HepG2 (cell line): ENCODE measurements around the gene CCDC102B. TPM values are rescaled to one million over a fixed set of nuclear protein-coding genes. Genes with fewer than 3 reads are reported as not detected.

Experiments
- ATAC-seq: fragments of 200-7000 bp; cut with Tn5 transposase; 3 replicates; pipeline ENCODE4 v1.9.1; 2020; ENCODE audit warnings: mild to moderate bottlenecking, moderate library complexity
- BruUV-seq: library from RNA; stranded (reverse); fragments of 400-500 nt; replicated peaks from 2 replicates; lab custom pipeline; 2021; lab: Mats Ljungman, UMichigan
- CTCF ChIA-PET: fragments of 300-600 bp; formaldehyde crosslinking; extraction: SDS; loops from one replicate; lab custom pipeline; 2021; ENCODE audit warnings: low total read pairs, inconsistent platforms, low intra/inter-chr PET ratio; lab: Yijun Ruan, JAX
- POLR2A ChIA-PET: fragments of 350-600 bp; sonication (Branson Sonifier 250); formaldehyde crosslinking; loops from one replicate; lab custom pipeline; 2020; ENCODE audit warnings: antibody characterized with exemption, inconsistent platforms; lab: Yijun Ruan, JAX
- DNase-seq: peaks from one replicate; pipeline ENCODE4 v3.0.0-alpha.2; 2015; ENCODE audit warnings: low spot score
- FAIRE-seq: peaks from 3 replicates; lab custom pipeline; 2011; peaks lifted over from hg19 to GRCh38; lab: Jason Lieb, UNC
- H2AFZ ChIP-seq: one replicate; pipeline ENCODE4 v1.6.1; 2011; ENCODE audit warnings: low read length, inconsistent platforms
- H3K27ac ChIP-seq: fragments of 300-600 bp; 3 replicates; pipeline ENCODE4 v1.8.0; 2011; ENCODE audit warnings: mixed run types, mild to moderate bottlenecking, mixed read lengths, low read length, inconsistent platforms; ENCODE audit not compliant: insufficient read depth; ENCODE audit errors: extremely low read length
- H3K27me3 ChIP-seq, 2 experiments: fragments of 200-600 bp in 1 of 2; 2 replicates in 1 of 2; 3 replicates in 1 of 2; pipeline versions ENCODE4 v1.6.0 to v1.8.0; 2011; ENCODE audit warnings: low read length in 2 of 2, mild to moderate bottlenecking in 2 of 2, moderate library complexity in 2 of 2, inconsistent platforms in 1 of 2; ENCODE audit not compliant: insufficient read depth in 2 of 2, control insufficient read depth in 1 of 2
- H3K36me3 ChIP-seq, 2 experiments: fragments of 200-600 bp in 1 of 2; replicated peaks in 1 of 2; 2 replicates in 1 of 2; 3 replicates in 1 of 2; pipeline versions ENCODE4 v1.5.1 to v1.8.0; 2011; ENCODE audit warnings: low read length in 2 of 2, inconsistent platforms in 1 of 2; ENCODE audit not compliant: insufficient read depth in 2 of 2, control insufficient read depth in 1 of 2
- H3K4me1 ChIP-seq: 2 replicates; pipeline ENCODE4 v1.5.1; 2012; ENCODE audit warnings: low read length, inconsistent platforms; ENCODE audit not compliant: insufficient read depth
- H3K4me2 ChIP-seq: 2 replicates; pipeline ENCODE4 v1.6.0; 2011; ENCODE audit warnings: low read depth, low read length, inconsistent platforms
- H3K4me3 ChIP-seq, 3 experiments: fragments of 200-600 bp in 1 of 3; sonication (generic), shearing (Covaris generic) in 1 of 3; replicated peaks in 1 of 3; 2 replicates each; pipeline ENCODE4 v1.5.1; 2011 to 2016; ENCODE audit warnings: low read length in 3 of 3, inconsistent platforms in 2 of 3, low read depth in 2 of 3, mild to moderate bottlenecking in 2 of 3, control low read depth in 1 of 3, mixed read lengths in 1 of 3; ENCODE audit not compliant: insufficient read depth in 1 of 3
- H3K79me2 ChIP-seq: one replicate; pipeline ENCODE4 v1.6.1; 2011; ENCODE audit warnings: low read length, inconsistent platforms; ENCODE audit not compliant: insufficient read depth
- H3K9ac ChIP-seq: 2 replicates; pipeline ENCODE4 v1.6.0; 2011; ENCODE audit warnings: mild to moderate bottlenecking, low read depth, low read length, inconsistent platforms; ENCODE audit not compliant: insufficient read depth
- H3K9me3 ChIP-seq: 2 replicates; pipeline ENCODE4 v1.5.1; 2012; ENCODE audit warnings: mild to moderate bottlenecking, low read length
- H4K20me1 ChIP-seq: 2 replicates; pipeline ENCODE4 v1.6.0; 2011; ENCODE audit warnings: inconsistent platforms, mild to moderate bottlenecking, low read length, moderate library complexity; ENCODE audit not compliant: insufficient read depth
- CBX2 ChIP-seq, 2 experiments: fragments of 200-600 bp in 1 of 2; sonication (generic); formaldehyde crosslinking in 1 of 2; IDR thresholded peaks; 2 replicates each; pipeline versions ENCODE4 v1.7.0 to v1.8.1; 2018 to 2022; ENCODE audit warnings: low read depth in 2 of 2, low read length in 1 of 2, mild to moderate bottlenecking in 1 of 2, missing genetic modification reagents in 1 of 2
- EZH2 ChIP-seq: conservative IDR thresholded peaks from 2 replicates; pipeline ENCODE4 v1.6.1; 2012; ENCODE audit warnings: mild to moderate bottlenecking, low read depth, low read length, moderate library complexity
- HNF1A ChIP-seq, 2 experiments: sonication (generic) in 1 of 2; formaldehyde crosslinking in 1 of 2; IDR thresholded peaks; 2 replicates each; pipeline versions ENCODE4 v1.4.0 to v1.6.1; 2016 to 2020; ENCODE audit warnings: borderline replicate concordance in 1 of 2, low read depth in 1 of 2, mild to moderate bottlenecking in 1 of 2, missing genetic modification reagents in 1 of 2
- HOXA9 ChIP-seq: sonication (generic); formaldehyde crosslinking; IDR thresholded peaks from 2 replicates; pipeline ENCODE4 v1.8.1; 2022; ENCODE audit warnings: missing genetic modification reagents, mild to moderate bottlenecking, moderate library complexity, borderline replicate concordance
- LCORL ChIP-seq, 2 experiments: fragments of 450-650 bp in 1 of 2; sonication (generic) in 1 of 2; formaldehyde crosslinking in 1 of 2; IDR thresholded peaks; 2 replicates each; pipeline versions ENCODE4 v1.5.0 to v1.6.1; 2017 to 2020; ENCODE audit warnings: antibody characterized with exemption in 1 of 2, missing genetic modification reagents in 1 of 2
- MAX ChIP-seq: IDR thresholded peaks from 2 replicates; pipeline ENCODE4 v1.6.1; 2012; ENCODE audit warnings: inconsistent platforms
- ZBTB21 ChIP-seq: sonication (generic); formaldehyde crosslinking; IDR thresholded peaks from 2 replicates; pipeline ENCODE4 v1.4.0; 2020; ENCODE audit warnings: missing genetic modification reagents
- ZNF451 ChIP-seq: sonication (generic); formaldehyde crosslinking; IDR thresholded peaks from 2 replicates; pipeline ENCODE4 v1.5.0; 2020; ENCODE audit warnings: mild to moderate bottlenecking, missing genetic modification reagents
- ZNF639 ChIP-seq: conservative IDR thresholded peaks from 2 replicates; pipeline ENCODE4 v1.6.1; 2018; ENCODE audit warnings: missing genetic modification reagents
- WGBS: methylation state at CpG from one replicate; pipeline ENCODE4 v1.1.6; 2017; ENCODE audit warnings: low lambda C conversion rate; 5-methylcytosine and 5-hydroxymethylcytosine counted together
- in situ Hi-C: cut with HindIII; loops from 2 replicates; pipeline ENCODE4 v1.10.0; 2017; ENCODE audit warnings: low pct_unique_long_range_greater_than_20kb; ENCODE audit not compliant: extremely low pct_ligation_motif_present
- intact Hi-C: fragments of 100-400 bp; cut with micrococcal nuclease; formaldehyde crosslinking; loops from one replicate; pipeline ENCODE4 v1.10.0; 2022; ENCODE audit not compliant: unreplicated experiment
- polyA plus RNA-seq, 8 experiments: library from polyadenylated mRNA; depleted of rRNA in 3 of 8; stranded (reverse) in 7 of 8; unstranded in 1 of 8; fragments of >200 nt; fragmentation: Illumina TruSeq in 4 of 8; extraction: Trizol in 4 of 8; gene quantifications; 2 replicates each; pipeline versions ENCODE4 v1.2.1 to v1.2.3, GENCODE V29; 2011 to 2016; ENCODE audit warnings: low read depth in 4 of 8, missing spikeins in 1 of 8, mixed read lengths in 1 of 8; ENCODE audit not compliant: insufficient read depth in 1 of 8
- total RNA-seq, 5 experiments: library from RNA; depleted of rRNA; stranded (reverse); fragments of >200 nt; fragmentation: Illumina TruSeq; extraction: Trizol; gene quantifications; 2 replicates each; pipeline ENCODE4 v1.2.3, GENCODE V29; 2016; ENCODE audit warnings: low read depth in 1 of 5

CCDC102B gene
- total and polyA plus RNA-seq, 2 of the 13 experiments (the other 11 are each of a cell fraction or from before 2014, with no cell fraction given): 2.3 to 3.7 TPM

GRCh38 chr18:68940754-68941153 lies 142.9 kb downstream of the CCDC102B start:
- Histone ChIP-seq H3K79me2 (no peaks in the 10 kb centered on the region), H3K4me3 (no peak overlapping the region), H3K9me3 (no peaks in the 10 kb centered on the region), H3K4me1 (peaks cover 8% of the 10 kb centered on the region; the same call in 1 of the 2 replicates), H3K27ac (no peak overlapping the region)
- POLR2A ChIA-PET: no interaction called here
- BruUV-seq: no TSS peak
- intact Hi-C loops: no loop called here
- CTCF ChIA-PET: no interaction called here
- ATAC-seq: 0 out of 3 replicates have a peak, but pooled peaks have one; percentile 42
- in situ Hi-C loops: no loop called here
- no peak for TF ChIP-seq ZNF451 (CRISPR knock-in tag)
- TF ChIP-seq HNF1A (IDR thresholded peaks at IDR 0.05; ENCODE audit: low read depth): 0 out of 2 replicates have a peak, but pooled peaks have one; percentile 35
- TF ChIP-seq HNF1A (CRISPR knock-in tag; IDR thresholded peaks at IDR 0.05; ENCODE audit: borderline replicate concordance): no peak
- TF ChIP-seq, all 625 proteins: peak for 1
- FAIRE-seq (no peak), DNase-seq (peak; percentile 7)
- Histone ChIP-seq H4K20me1 (no peaks in the 10 kb centered on the region), H3K27me3 (no peaks in the 10 kb centered on the region), H3K4me2 (no peak overlapping the region), H2AFZ (no peak overlapping the region), H3K9ac (no peak overlapping the region), H3K36me3 (no peaks in the 10 kb centered on the region)

GRCh38 chr18:68942230-68942629 lies 144.3 kb downstream of the CCDC102B start:
- in situ Hi-C loops: no loop called here
- Histone ChIP-seq H2AFZ (no peak overlapping the region), H3K4me3 (no peak overlapping the region), H3K36me3 (no peaks in the 10 kb centered on the region), H3K79me2 (no peaks in the 10 kb centered on the region), H3K4me2 (no peak overlapping the region), H3K9me3 (no peaks in the 10 kb centered on the region), H3K9ac (no peak overlapping the region), H3K27ac (no peak overlapping the region), H3K27me3 (no peaks in the 10 kb centered on the region), H3K4me1 (peaks cover 8% of the 10 kb centered on the region; the same call in 1 of the 2 replicates), H4K20me1 (no peaks in the 10 kb centered on the region)
- CTCF ChIA-PET: no interaction called here
- POLR2A ChIA-PET: no interaction called here
- DNase-seq (no peak), FAIRE-seq (no peak), ATAC-seq (no peak)
- WGBS: 65% methylated on average over 7 of the region's 7 CpGs
- no TSS peak for BruUV-seq
- intact Hi-C loops: no loop called here
- no peak for TF ChIP-seq ZBTB21 (CRISPR knock-in tag)
- TF ChIP-seq LCORL (IDR thresholded peaks at IDR 0.05): no peak
- TF ChIP-seq LCORL (CRISPR knock-in tag; IDR thresholded peaks at IDR 0.05): no peak
- TF ChIP-seq MAX: no peak
- TF ChIP-seq HOXA9 (CRISPR knock-in tag): no peak
- no peak for TF ChIP-seq ZNF639 (CRISPR knock-in tag)
- TF ChIP-seq CBX2 (IDR thresholded peaks at IDR 0.05; ENCODE audit: low read depth, low read length): no peak
- TF ChIP-seq CBX2 (CRISPR knock-in tag; IDR thresholded peaks at IDR 0.05; ENCODE audit: low read depth): no peak
- TF ChIP-seq EZH2: no peak
